CD4-positive, alpha-beta T cell treated with Interleukin-6 at 100 ng/mL for 8 hours (primary cell): Measurements from ENCODE around the gene RHOBTB1.
"Not testable (repeated sequence)": the region's sequence is repeated elsewhere in the genome, so short reads cannot be mapped to it uniquely, and the experiment has no call there.

Source experiments
- DNase-seq: peaks from one replicate; pipeline ENCODE4 v3.0.0-alpha.2; 2020; ENCODE audit warnings: mixed read lengths, low spot score

The RHOBTB1 gene, protein sequence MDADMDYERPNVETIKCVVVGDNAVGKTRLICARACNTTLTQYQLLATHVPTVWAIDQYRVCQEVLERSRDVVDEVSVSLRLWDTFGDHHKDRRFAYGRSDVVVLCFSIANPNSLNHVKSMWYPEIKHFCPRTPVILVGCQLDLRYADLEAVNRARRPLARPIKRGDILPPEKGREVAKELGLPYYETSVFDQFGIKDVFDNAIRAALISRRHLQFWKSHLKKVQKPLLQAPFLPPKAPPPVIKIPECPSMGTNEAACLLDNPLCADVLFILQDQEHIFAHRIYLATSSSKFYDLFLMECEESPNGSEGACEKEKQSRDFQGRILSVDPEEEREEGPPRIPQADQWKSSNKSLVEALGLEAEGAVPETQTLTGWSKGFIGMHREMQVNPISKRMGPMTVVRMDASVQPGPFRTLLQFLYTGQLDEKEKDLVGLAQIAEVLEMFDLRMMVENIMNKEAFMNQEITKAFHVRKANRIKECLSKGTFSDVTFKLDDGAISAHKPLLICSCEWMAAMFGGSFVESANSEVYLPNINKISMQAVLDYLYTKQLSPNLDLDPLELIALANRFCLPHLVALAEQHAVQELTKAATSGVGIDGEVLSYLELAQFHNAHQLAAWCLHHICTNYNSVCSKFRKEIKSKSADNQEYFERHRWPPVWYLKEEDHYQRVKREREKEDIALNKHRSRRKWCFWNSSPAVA

DNA sequence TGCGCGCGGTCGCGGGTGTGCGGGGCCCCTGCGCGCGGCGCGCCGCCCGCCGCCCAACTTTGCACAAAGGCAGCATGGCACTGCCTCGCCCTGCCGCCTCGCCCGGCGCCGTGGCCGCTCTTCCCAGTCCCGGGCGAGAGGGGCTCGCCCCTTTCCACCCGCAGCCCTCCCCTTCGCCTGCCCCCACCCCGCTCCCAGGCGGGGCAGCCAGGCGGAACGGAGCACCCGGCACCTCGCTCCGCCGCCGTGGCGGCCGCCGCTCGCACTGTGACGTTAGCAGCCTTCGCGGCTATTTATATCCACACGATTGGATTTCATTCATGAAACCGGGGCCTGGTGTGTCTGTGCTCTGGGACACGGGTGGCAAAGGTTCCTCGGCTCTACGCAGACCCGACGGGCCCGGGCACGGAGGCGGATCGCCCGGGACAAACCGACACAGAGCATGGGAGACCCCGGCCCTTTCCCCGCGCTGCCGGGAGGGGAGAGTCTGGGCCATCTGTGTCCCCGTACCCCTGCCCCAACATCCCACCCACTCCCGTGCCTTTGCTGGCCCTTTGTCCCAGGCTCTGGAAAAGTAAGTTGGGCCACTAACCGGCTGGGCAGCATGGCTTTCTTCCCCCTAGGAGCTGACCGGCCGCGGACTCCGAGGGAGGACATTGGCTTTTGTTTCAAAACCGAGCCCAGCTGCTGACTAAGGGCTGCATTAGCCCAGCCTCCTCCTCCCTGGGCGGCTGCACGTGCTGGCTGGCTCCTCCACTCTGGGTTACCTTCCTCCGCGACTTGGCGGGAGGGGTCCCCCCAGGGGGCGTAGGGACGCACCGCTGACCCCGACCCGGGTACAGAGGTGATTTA, at the start of gene RHOBTB1:
RHOBTB1 (minus strand) TSS at position 128 of the 852 bp plus-strand sequence. CDS start 32,643 bp downstream, outside the sequence.
- no peak for DNase-seq

DNA sequence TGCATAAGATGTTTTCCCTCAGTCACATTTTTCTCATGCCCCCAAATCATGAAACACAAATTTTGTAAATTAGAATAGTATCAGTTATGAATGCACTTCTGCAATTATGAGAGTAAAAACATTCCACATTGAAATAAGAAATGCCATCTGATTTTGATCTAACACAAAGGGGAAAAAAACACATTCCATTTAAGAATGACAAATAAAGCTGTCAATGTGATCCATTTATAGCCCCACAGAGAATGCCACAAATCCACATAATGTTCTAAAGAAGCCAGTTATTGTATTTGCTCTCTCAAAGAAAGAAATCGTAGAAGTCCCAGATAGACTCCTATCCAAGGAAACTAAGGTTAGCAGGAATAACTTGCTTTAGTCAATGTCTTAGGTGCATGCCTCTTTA, 48.7 kb upstream of the RHOBTB1 start:
- DNase-seq, result no peak

DNA sequence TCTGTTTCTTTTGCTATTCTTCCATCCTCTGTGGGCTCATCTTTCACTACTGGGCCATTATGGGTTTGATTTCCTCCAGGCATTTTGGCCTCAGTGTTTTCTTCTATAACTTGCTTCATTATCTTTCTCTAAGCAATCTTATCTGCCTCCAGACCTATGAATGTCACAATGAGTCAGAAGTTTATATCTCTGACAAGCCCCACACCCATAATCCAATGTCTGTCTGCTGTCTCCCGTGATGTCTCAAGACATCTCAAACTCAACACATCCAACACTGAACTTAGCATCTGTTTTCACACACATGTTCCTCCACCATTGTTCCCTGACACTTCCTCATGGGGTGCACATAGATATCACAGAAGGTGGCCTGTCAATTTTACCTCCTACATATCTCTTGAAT, 46.7 kb upstream of the RHOBTB1 start:
- no peak for DNase-seq

DNA sequence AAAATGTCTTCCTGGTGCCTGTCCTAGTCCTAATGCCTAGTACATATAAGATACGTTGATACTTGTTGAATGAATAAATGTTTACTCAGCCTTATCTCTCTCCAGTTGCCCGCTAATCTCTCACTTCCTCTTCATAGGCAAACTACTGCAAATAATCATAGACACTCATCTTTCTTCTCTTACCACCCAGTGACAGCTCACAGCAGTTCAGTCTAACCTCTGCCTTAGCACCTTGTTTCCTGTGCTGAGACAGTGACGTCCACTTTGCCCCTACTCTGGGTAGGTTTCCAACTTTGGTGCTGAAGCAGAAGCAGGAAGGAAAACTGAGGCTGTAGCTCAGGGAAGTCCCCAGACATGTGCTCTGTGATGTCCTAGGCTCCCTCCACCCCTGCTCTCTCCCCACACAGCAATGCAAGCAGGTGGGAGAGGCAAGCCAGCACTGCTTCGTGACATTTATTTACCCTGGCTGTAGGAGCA, 45.5 kb upstream of the RHOBTB1 start:
- DNase-seq, result no peak

DNA sequence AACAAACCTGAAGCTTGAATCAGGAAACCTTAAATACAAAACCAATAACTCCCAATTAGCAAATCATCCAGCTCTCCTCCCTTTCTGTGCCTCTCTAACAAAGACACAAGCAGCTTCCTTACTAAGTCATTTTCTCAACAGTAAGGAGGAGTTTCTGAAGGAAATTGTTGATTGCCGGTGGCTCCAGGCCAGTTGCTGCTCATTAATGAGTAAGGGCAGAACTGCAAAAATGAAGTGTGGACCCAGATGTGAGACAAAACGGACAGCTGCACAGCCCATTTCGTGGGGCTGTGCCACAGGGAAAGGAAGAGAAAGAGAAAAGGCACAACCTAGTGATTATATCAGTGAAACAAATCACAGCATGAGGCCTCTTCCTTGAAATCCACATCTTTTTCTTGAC, 42.8 kb upstream of the RHOBTB1 start:
- no peak for DNase-seq

DNA sequence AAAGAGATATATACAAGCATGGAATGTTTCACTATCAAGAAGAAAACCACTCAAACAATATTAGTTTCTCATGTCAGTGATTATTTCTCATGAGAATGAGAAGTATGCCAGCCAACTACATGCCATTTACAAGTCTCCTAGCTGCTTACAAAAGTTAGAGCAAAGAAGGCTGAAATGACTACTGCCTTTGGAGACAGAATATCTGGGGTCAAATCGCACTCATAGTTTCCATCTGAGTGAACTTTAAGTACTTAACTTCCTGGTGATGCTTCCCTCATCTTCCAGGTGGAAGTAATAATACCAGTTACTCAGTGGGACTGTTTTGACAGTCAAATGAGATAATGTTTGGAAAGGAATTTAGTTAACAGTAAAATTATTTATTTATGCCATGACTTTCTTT, 42.0 kb upstream of the RHOBTB1 start:
- no peak for DNase-seq

DNA sequence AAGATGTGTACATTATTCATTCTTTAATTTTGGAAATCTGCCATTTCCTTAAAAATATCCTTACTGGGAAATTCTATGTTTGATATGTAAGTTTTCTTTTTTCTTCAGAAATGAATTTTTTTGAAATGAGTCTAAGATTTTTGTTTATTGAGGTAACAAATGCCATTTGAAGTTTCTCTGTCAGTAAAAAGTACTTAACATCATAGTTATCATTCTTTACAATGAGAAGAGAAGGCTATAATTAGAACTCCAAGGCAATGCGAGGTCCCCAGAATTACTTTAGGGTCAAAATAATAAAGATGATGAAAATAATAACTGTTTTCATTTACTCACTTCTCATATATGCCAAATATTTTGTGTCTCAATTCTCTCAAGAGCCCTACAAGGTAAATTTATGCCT, 37.0 kb upstream of the RHOBTB1 start:
- no peak for DNase-seq

DNA sequence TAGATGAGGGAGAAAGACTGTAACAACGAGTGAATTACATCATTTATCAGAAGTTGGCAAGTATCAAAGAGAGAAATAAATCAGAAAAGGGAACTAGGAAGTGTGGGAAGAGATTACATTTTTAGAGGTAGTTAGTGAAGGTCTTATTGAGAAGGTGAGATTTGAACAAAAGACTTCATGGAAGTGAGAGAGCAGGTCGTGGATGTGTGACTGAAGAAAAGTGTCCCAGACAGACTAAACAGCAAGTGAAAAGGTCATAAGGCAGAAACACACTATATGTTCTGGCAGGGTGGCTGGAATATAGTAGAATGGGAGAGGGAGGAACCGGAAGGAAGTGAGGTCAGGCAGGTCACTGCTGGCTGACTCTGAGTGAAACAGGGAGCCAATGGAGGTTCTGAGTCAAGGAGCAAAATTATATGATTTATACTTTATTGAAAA, 35.7 kb upstream of the RHOBTB1 start:
- no peak for DNase-seq

DNA sequence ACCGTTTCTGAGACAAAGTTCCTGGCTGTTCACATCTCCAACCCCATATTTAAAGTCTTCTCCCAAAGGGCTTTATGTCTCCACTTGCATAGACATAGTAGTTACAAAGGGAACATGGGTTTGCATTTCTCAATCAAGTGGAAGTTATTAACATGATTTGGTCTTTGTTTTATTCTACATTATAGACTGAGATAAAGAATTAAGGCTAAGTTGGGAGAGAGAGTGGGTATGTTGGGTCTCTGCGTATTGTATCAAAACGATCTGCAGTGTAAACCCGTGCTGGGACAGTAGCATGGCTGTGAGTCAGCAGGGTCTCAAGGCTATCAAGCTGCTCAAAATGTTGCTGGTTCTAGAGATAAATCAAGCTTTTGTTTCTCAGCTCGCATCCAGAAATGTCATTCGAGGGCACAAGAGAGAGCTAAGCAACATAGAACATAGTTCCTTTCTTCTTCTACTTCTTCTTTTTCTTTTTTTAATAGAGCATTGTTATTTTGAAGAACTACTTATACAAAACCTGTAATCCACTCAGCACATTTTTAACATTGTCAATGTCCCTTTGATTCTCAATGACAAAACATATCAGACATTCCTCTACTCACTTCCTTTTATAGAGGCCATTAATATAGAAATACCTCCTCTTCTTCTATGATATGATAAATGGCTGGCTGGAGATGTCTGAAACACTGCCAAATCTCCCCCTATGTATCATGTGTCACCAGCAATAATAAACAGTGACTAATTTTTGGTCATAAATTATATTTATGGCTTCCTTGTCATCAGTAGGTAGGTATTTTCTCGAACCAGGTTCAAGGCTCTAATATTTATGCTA, 34.5 kb upstream of the RHOBTB1 start:
- DNase-seq, result no peak

DNA sequence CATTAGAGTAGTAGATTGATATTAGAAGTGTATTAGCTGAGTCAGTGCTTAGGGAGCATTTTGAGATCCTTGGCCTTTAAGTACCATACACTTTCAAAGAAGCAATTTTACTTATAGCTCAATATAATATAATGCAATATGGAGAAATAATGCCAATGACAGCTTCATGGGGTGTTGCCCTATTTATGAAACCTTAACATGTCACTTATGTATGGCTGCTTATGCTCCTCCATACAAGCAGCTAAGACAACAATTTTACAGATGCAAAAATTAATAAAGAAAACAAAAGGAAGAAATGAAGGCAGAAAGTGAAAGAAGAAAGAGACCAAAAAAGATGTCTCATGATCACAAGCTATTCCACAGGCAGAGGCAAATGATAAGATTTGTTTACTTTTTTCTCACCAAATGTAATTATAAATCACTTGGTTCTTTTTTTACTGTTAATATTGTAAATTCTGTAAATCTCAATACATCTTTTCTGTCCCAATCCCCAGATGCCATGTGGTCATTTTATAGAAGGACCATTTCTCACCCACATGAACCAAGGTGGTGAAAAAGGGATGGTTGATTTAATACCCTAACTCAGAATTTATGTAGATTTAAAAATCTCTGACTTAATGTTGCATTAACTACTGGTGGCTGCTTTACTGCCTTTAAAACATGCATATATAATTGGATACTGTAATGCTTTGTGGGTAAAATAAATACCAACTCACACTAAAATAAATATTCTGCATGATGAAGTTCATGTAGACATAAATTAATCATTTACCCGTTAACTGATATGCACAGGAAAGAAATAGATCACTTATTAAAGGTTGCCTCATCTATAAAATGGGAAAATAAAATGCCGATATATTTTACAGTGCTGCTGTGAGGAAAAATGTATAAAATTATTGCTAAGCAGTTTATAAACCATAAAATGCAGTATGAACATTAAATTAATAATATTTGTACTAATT, 33.5 kb upstream of the RHOBTB1 start:
- no peak for DNase-seq

DNA sequence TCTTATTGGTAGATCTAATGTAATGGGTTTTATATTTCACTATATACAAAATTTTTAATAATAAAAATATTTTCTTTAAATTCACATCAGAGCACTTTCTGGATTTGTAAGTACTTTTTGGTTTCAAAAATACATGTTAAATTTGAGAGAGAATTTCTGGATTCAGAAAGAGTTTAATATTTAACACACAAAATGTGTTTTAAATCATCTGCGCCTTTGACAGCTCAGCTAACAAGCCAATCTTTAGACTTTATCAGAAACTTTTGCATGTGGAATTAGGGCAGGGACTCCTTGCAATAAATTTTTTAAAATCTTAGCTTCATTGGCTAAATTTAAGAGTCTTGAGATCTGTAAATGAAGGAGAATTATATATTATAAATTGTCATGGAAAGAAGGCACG, 32.7 kb upstream of the RHOBTB1 start:
- no peak for DNase-seq

DNA sequence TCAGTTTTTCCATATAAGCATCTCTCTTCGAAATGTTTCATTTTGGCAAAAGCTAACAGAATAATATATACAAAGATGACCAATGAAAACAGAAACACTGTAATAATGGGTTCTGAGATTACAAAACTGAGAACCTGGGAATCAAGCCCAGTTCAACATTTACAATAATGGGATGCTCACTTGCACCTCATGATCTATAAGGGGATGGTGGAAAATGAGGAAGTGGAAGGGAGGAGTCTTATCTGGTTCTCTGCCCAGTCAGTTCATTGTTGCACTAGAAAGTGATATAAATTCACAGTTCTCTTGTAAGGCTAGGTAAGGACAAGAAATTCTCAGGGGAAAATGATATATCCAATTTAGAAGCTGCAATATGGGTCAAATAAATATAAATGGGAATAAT, 31.7 kb upstream of the RHOBTB1 start:
- DNase-seq, result no peak

DNA sequence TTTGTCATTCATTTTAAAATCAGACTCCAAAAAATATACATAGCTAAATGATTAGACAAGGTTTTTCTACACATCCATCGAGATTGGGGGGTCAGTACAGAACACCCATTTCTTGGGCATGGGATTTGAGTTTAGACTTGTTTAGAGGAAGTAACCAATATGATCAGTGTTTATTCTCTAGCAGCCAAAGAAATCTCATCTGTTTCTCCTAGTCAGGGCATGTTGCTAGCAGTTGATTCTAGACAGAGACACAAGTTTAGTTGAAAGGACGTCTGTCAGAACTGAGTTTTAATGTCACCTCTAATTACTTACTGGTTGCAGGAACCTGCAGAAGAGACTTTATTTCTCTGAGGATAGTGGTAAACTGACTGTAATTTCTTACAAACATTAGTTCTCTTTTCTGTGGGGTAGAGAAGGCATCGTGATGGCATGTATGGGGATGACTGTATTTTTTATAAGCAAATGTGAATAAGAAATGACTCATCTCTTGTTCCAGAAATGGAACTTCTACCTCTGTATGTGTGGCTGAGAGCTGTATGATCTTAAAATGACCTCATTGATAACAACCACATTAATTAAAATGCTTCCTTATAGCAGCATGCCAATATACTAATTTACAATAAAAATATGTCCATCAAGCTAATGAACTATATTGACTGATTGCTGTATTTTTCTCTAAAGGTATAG, 30.6 kb upstream of the RHOBTB1 start:
- DNase-seq, result no peak

DNA sequence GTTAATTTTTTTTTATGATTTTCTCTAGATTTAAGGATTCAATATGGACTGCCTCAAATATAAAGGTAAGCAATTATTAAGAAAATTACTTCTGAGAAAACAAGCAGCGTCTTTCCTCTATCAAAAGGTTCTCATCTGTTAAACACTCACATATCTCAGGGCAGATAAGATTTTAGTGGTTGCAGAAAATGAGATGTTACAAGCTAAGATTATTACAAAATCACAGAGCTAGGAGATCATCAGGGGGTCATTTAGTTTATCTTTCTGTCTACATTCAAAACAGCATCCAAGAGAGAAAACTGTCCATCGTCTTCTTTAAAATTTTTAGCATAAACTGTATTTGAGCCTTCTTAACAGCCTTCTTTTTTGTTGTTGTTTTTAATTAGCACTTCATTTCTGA, 29.1 kb upstream of the RHOBTB1 start:
- no peak for DNase-seq

DNA sequence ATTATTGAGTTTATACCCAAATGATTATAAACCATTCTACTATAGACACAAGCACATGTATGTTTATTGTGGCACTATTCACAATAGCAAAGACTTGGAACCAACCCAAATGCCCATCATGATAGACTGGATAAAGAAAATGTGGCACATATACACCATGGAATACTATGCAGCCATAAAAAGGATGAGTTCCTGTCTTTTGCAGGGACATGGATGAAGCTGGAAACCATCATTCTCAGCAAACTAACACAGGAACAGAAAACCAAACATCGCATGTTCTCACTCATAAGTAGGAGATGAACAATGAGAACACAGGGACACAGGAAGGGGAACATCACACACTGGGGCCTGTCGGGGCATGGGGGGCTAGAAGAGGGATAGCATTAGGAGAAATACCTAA, 28.2 kb upstream of the RHOBTB1 start:
- DNase-seq, result not testable (repeated sequence)

DNA sequence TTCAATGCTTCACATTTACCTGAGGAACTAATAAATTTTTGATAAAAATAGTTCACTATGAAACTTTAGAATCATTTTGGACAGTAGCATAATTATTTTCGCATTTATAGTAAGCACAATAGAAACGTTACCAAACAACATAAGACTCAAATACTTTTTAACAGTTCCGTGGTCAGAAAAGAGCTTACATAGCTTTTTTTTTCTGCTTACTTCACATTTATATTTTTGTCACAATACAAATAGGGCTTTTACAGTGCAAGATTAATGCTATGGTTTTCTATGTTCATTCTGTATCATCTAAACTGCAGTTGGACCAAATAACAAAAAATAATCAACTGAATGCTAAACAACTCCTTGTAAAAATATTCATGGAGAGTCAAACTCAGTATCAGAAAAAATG, 26.5 kb upstream of the RHOBTB1 start:
- no peak for DNase-seq

DNA sequence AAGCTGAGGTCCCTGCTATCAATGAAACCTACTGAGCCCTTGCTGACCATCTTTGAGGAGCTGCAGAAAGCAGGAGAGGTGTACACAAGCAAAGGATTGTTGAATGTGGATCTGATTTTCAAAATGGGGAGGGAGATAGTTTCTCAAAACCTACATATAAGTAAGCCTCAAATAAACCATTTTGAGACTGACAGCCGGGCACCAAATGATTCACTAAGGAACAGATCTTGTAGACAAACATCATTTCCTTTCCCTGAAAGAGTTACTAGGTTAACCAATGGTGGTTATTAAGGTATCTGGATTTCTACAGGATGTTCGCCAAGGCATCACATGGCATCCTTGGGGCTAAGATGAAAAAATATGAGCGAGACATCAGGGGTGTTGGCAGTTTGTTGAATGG, 24.5 kb upstream of the RHOBTB1 start:
- DNase-seq, result no peak

DNA sequence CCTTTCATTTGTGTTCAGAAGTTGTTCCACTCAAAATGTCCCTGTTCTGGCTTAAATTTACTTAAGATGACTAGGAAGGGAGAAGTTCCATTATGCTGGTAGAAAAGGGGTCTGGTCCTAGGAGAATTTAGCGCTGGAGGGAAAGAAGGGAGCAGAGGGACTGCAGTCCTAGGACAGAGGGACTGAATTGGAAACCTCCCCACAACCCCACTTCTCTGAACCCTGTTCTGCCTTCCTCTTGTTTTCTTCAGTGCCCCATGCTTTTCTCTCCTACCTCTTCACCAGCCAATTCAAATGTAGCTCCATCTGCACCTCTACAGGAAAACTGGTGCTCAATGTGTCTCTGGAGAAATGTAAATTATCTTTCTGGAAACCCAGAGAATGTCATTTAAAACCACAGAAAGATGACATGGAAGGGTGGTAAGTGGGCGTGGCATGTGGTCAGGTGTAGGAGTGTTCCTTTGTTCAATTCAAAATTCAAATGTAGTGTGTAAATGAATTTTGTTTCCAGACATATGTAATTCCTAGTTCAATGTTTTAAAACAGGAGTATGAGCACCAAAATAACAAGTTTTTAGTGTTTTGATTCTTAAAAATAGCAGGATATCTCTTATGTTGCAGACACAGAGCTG, 24.0 kb upstream of the RHOBTB1 start:
- no peak for DNase-seq

DNA sequence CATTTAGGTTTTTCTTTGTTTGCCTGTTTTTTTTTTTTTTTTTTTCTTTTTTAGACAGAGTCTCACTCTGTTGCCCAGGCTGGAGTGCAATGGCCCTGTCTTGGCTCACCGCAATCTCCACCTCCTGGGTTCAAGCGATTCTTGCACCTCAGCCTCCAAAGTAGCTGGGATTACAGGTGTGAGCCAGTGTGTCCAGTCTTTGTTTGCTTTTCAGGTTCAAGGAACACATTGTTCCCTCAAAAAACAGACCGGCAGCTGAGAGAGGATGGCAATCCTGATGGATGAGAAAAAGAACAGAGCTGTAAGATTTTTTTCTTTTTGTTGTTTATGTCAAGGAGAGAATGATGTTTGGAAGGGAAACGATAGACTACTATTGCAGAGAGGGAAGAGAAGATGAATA, 23.3 kb upstream of the RHOBTB1 start:
- DNase-seq, result no peak
